Measurements from ENCODE around the gene TULP4.

DNA sequence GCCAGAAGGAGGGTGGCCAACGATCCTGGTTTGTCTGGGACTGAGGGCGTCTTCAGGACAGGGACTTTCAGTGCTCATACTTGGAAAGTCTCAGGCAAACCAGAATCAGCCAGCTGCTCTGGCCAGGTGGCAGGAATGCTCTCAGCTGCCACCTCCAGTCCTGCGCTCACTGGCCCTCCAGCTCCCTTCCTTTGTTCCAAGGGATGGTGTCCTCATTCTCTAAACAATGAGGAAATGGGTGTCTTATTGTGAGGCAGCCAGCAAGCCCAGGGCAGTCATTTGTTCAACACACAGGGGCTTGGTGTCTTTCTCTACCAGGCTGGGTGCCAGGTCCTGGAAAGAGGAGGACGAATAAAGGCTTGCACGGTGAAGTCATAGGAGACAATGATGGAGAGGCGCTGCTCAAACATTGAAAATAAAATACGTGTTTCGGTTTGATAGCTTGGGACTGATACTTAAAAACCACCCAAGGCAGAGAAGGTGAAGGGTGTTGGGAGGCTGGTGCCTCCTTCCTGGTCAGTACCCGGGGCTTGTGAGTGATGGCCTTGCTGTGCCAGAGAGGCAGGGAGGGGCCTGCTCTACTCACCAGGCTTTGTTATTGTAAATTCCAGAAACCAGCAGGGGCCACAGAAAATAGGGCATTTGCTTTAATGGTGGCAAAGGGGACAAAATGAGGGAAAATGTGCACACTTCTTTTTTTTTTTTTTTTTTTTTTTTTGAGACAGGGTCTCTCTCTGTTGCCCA is 236.3 kb downstream of the TULP4 start:
- TF ChIP-seq, protein P1, sequence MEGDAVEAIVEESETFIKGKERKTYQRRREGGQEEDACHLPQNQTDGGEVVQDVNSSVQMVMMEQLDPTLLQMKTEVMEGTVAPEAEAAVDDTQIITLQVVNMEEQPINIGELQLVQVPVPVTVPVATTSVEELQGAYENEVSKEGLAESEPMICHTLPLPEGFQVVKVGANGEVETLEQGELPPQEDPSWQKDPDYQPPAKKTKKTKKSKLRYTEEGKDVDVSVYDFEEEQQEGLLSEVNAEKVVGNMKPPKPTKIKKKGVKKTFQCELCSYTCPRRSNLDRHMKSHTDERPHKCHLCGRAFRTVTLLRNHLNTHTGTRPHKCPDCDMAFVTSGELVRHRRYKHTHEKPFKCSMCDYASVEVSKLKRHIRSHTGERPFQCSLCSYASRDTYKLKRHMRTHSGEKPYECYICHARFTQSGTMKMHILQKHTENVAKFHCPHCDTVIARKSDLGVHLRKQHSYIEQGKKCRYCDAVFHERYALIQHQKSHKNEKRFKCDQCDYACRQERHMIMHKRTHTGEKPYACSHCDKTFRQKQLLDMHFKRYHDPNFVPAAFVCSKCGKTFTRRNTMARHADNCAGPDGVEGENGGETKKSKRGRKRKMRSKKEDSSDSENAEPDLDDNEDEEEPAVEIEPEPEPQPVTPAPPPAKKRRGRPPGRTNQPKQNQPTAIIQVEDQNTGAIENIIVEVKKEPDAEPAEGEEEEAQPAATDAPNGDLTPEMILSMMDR (IDR thresholded peaks at IDR 0.05) = no peak
- TF ChIP-seq EP300 (IDR thresholded peaks at IDR 0.05) = no peak
- TF ChIP-seq POLR2AphosphoS5 (IDR thresholded peaks at IDR 0.05) = no peak
- TF ChIP-seq POLR2A (IDR thresholded peaks at IDR 0.05) = no peak

Data from upper lobe of left lung (tissue), 4 donors.